IgD-negative memory B cell (primary cell): ENCODE data around the gene DNAJC5G. TPM values are rescaled to one million over a fixed set of nuclear protein-coding genes. Genes with fewer than 3 reads are reported as not detected.

Experiments
- H3K27ac Mint-ChIP-seq, 3 donors: one replicate each; pipeline ENCODE4 v1.8.0; 2020 to 2022; ENCODE audit warnings: mild to moderate bottlenecking in 3 of 3, mixed read lengths in 3 of 3, moderate library complexity in 1 of 3
- H3K27me3 Mint-ChIP-seq: one replicate; pipeline ENCODE4 v1.8.0; 2021; ENCODE audit warnings: mixed read lengths
- H3K36me3 Mint-ChIP-seq: one replicate; pipeline ENCODE4 v1.8.0; 2020; ENCODE audit warnings: mild to moderate bottlenecking, mixed read lengths
- H3K4me1 Mint-ChIP-seq, 3 donors: one replicate each; pipeline ENCODE4 v1.8.0; 2020 to 2022; ENCODE audit warnings: mixed read lengths in 3 of 3, mild to moderate bottlenecking in 1 of 3
- H3K4me3 Mint-ChIP-seq, 4 donors: one replicate each; pipeline ENCODE4 v1.8.0; 2020 to 2022; ENCODE audit warnings: mild to moderate bottlenecking in 4 of 4, mixed read lengths in 4 of 4, moderate library complexity in 3 of 4
- H3K9me3 Mint-ChIP-seq, 3 donors: one replicate each; pipeline ENCODE4 v1.8.0; 2020 to 2021; ENCODE audit warnings: mixed read lengths in 3 of 3, mild to moderate bottlenecking in 1 of 3
- polyA plus RNA-seq: library from polyadenylated mRNA; unstranded; fragments of 300-500 nt; fragmentation: Illumina TruSeq; gene quantifications from one replicate; pipeline ENCODE4 v1.2.3, GENCODE V29; 2021

Gene DNAJC5G
- not detected for polyA plus RNA-seq

- no peak within 1 kb of the TSS for H3K27ac Mint-ChIP-seq
- peaks cover 5% of the 10 kb centered on the region for H3K27me3 Mint-ChIP-seq
- peaks cover 1 to 10% (median 7%) of the 10 kb centered on the region in 3 donors for H3K4me1 Mint-ChIP-seq
Measured at GRCh38 chr2:27275211-27276150, at the start of gene DNAJC5G. Gene DNAJC5G, plus strand, starts transcription at chr2:27275433. Its CDS starts 1,296 bp downstream, at chr2:27276729.

GRCh38 chr2:27225526-27225925 lies 49.7 kb upstream of the DNAJC5G start:
- Mint-ChIP-seq H3K4me3 (no peak overlapping the region), H3K27ac (no peak overlapping the region)

More at GRCh38 chr2:27275211-27276150, at the start of gene DNAJC5G:
- no peak within 1 kb of the TSS for H3K4me3 Mint-ChIP-seq
- H3K9me3 Mint-ChIP-seq: no peaks in the 10 kb centered on the region
- H3K36me3 Mint-ChIP-seq: no peaks in the 10 kb centered on the region

GRCh38 chr2:27227501-27227900 lies 47.7 kb upstream of the DNAJC5G start:
- Mint-ChIP-seq H3K9me3 (no peaks in the 10 kb centered on the region), H3K27ac (no peak overlapping the region), H3K36me3 (peaks cover 9% of the 10 kb centered on the region), H3K27me3 (no peaks in the 10 kb centered on the region), H3K4me1 (no peaks in the 10 kb centered on the region), H3K4me3 (no peak overlapping the region)

More at GRCh38 chr2:27225526-27225925, 49.7 kb upstream of the DNAJC5G start:
- Mint-ChIP-seq H3K9me3 (no peaks in the 10 kb centered on the region), H3K27me3 (no peaks in the 10 kb centered on the region), H3K36me3 (peaks cover 11% of the 10 kb centered on the region), H3K4me1 (no peaks in the 10 kb centered on the region)

- H3K4me3 Mint-ChIP-seq: no peak overlapping the region
- peak overlapping the region in 1 of 3 donors; percentile 62 for H3K27ac Mint-ChIP-seq
- no peaks in the 10 kb centered on the region for H3K27me3 Mint-ChIP-seq
- peaks cover 11% of the 10 kb centered on the region for H3K36me3 Mint-ChIP-seq
- H3K4me1 Mint-ChIP-seq: no peaks in the 10 kb centered on the region
- H3K9me3 Mint-ChIP-seq: no peaks in the 10 kb centered on the region
Measured at GRCh38 chr2:27231921-27232320, 43.3 kb upstream of the DNAJC5G start.

- Mint-ChIP-seq H3K27ac (no peak overlapping the region), H3K9me3 (no peaks in the 10 kb centered on the region), H3K27me3 (no peaks in the 10 kb centered on the region), H3K36me3 (peaks cover 8% of the 10 kb centered on the region), H3K4me1 (peaks cover 0 to 2% (median 0%) of the 10 kb centered on the region in 3 donors), H3K4me3 (no peak overlapping the region)
Measured at GRCh38 chr2:27233341-27233740, 41.9 kb upstream of the DNAJC5G start.

GRCh38 chr2:27236136-27236535 lies 39.1 kb upstream of the DNAJC5G start:
- Mint-ChIP-seq H3K9me3 (no peaks in the 10 kb centered on the region), H3K36me3 (peaks cover 10% of the 10 kb centered on the region), H3K27me3 (no peaks in the 10 kb centered on the region), H3K4me1 (peaks cover 0 to 2% (median 0%) of the 10 kb centered on the region in 3 donors), H3K27ac (no peak overlapping the region), H3K4me3 (no peak overlapping the region)

GRCh38 chr2:27236626-27237025 lies 38.6 kb upstream of the DNAJC5G start:
- H3K27me3 Mint-ChIP-seq: no peaks in the 10 kb centered on the region
- H3K36me3 Mint-ChIP-seq: peaks cover 10% of the 10 kb centered on the region
- H3K4me1 Mint-ChIP-seq: peaks cover 0 to 2% (median 0%) of the 10 kb centered on the region in 3 donors
- H3K4me3 Mint-ChIP-seq: no peak overlapping the region
- no peaks in the 10 kb centered on the region for H3K9me3 Mint-ChIP-seq
- H3K27ac Mint-ChIP-seq: no peak overlapping the region

GRCh38 chr2:27237341-27237945 lies 37.8 kb upstream of the DNAJC5G start:
- H3K4me1 Mint-ChIP-seq: peaks cover 0 to 2% (median 0%) of the 10 kb centered on the region in 3 donors
- H3K36me3 Mint-ChIP-seq: peaks cover 10% of the 10 kb centered on the region
- no peak overlapping the region for H3K4me3 Mint-ChIP-seq
- no peaks in the 10 kb centered on the region for H3K27me3 Mint-ChIP-seq
- no peak overlapping the region for H3K27ac Mint-ChIP-seq
- no peaks in the 10 kb centered on the region for H3K9me3 Mint-ChIP-seq

GRCh38 chr2:27238976-27239375 lies 36.3 kb upstream of the DNAJC5G start:
- Mint-ChIP-seq H3K36me3 (peaks cover 5% of the 10 kb centered on the region), H3K27me3 (no peaks in the 10 kb centered on the region), H3K9me3 (no peaks in the 10 kb centered on the region), H3K4me1 (peaks cover 0 to 2% (median 0%) of the 10 kb centered on the region in 3 donors), H3K4me3 (no peak overlapping the region), H3K27ac (no peak overlapping the region)

- Mint-ChIP-seq H3K27ac (no peak overlapping the region), H3K9me3 (no peaks in the 10 kb centered on the region), H3K4me3 (no peak overlapping the region), H3K4me1 (peaks cover 0 to 2% (median 0%) of the 10 kb centered on the region in 3 donors), H3K36me3 (peaks cover 4% of the 10 kb centered on the region), H3K27me3 (no peaks in the 10 kb centered on the region)
Measured at GRCh38 chr2:27240406-27240805, 34.8 kb upstream of the DNAJC5G start.

GRCh38 chr2:27241761-27242613 lies 33.2 kb upstream of the DNAJC5G start:
- Mint-ChIP-seq H3K4me1 (peaks cover 0 to 2% (median 0%) of the 10 kb centered on the region in 3 donors), H3K9me3 (no peaks in the 10 kb centered on the region), H3K36me3 (peaks cover 4% of the 10 kb centered on the region), H3K27ac (no peak overlapping the region), H3K4me3 (no peak overlapping the region), H3K27me3 (no peaks in the 10 kb centered on the region)

GRCh38 chr2:27242614-27242951 lies 32.6 kb upstream of the DNAJC5G start:
- H3K27me3 Mint-ChIP-seq: no peaks in the 10 kb centered on the region
- H3K27ac Mint-ChIP-seq: no peak overlapping the region
- H3K4me3 Mint-ChIP-seq: no peak overlapping the region
- peaks cover 4% of the 10 kb centered on the region for H3K36me3 Mint-ChIP-seq
- H3K4me1 Mint-ChIP-seq: peaks cover 0 to under 1% (median 0%) of the 10 kb centered on the region in 3 donors
- H3K9me3 Mint-ChIP-seq: no peaks in the 10 kb centered on the region

- peaks cover 4% of the 10 kb centered on the region for H3K36me3 Mint-ChIP-seq
Measured at GRCh38 chr2:27243391-27244130, 31.7 kb upstream of the DNAJC5G start.

GRCh38 chr2:27245116-27245515 lies 30.1 kb upstream of the DNAJC5G start:
- Mint-ChIP-seq H3K36me3 (peaks cover 4% of the 10 kb centered on the region), H3K27ac (no peak overlapping the region), H3K27me3 (no peaks in the 10 kb centered on the region), H3K9me3 (no peaks in the 10 kb centered on the region), H3K4me1 (no peaks in the 10 kb centered on the region), H3K4me3 (no peak overlapping the region)

More at GRCh38 chr2:27243391-27244130, 31.7 kb upstream of the DNAJC5G start:
- Mint-ChIP-seq H3K27ac (no peak overlapping the region), H3K27me3 (no peaks in the 10 kb centered on the region), H3K4me1 (no peaks in the 10 kb centered on the region), H3K9me3 (no peaks in the 10 kb centered on the region), H3K4me3 (no peak overlapping the region)
